PC-9 (cell line): ENCODE measurements around the gene CAMKMT. TPM values are rescaled to one million over a fixed set of nuclear protein-coding genes. Genes with fewer than 3 reads are reported as not detected.

ENCODE experiments used
- BruUV-seq: library from RNA; stranded (reverse); fragments of 400-500 nt; replicated peaks from 2 replicates; lab custom pipeline; 2021; lab: Mats Ljungman, UMichigan
- CTCF ChIA-PET: fragments of 300-600 bp; sonication (Branson Sonifier 250); formaldehyde crosslinking; loops from one replicate; lab custom pipeline; 2022; ENCODE audit warnings: antibody characterized with exemption; lab: Charles Lee
- POLR2A ChIA-PET: fragments of 300-600 bp; sonication (Branson Sonifier 250); formaldehyde crosslinking; loops from one replicate; lab custom pipeline; 2022; ENCODE audit warnings: antibody characterized with exemption; ENCODE audit not compliant: unreplicated experiment; lab: Charles Lee
- DNase-seq, 2 experiments: peaks; one replicate each; pipeline versions ENCODE4 v3.0.0 to v3.0.0-alpha.2; 2015 to 2022; ENCODE audit warnings: mixed read lengths in 1 of 2
- H2AFZ ChIP-seq: fragments of 200-600 bp; sonication (generic); 2 replicates; pipeline ENCODE4 v1.8.1; 2017; ENCODE audit warnings: antibody characterized with exemption
- H3F3A ChIP-seq: fragments of 200-600 bp; sonication (generic); 2 replicates; pipeline ENCODE4 v1.8.1; 2017; ENCODE audit warnings: antibody characterized with exemption, mild to moderate bottlenecking, low read depth; ENCODE audit not compliant: insufficient read depth
- H3K27ac ChIP-seq: fragments of 200-600 bp; sonication (generic); 2 replicates; pipeline ENCODE4 v1.6.1; 2016; ENCODE audit warnings: mixed run types
- H3K27me3 ChIP-seq: fragments of 200-600 bp; sonication (generic); 2 replicates; pipeline ENCODE4 v1.6.1; 2016; ENCODE audit warnings: low read depth, mixed run types; ENCODE audit not compliant: insufficient read depth
- H3K36me3 ChIP-seq: fragments of 200-600 bp; sonication (generic); 2 replicates; pipeline ENCODE4 v1.6.1; 2016; ENCODE audit warnings: low read depth, mixed run types
- H3K4me1 ChIP-seq: fragments of 200-600 bp; sonication (generic); replicated peaks from 2 replicates; pipeline ENCODE4 v1.6.1; 2016; ENCODE audit warnings: mixed run types; ENCODE audit not compliant: insufficient read depth
- H3K4me2 ChIP-seq: fragments of 200-600 bp; sonication (generic); 2 replicates; pipeline ENCODE4 v1.6.1; 2017; ENCODE audit warnings: mixed run types
- H3K4me3 ChIP-seq: fragments of 200-600 bp; sonication (generic); 2 replicates; pipeline ENCODE4 v1.6.1; 2016; ENCODE audit warnings: mixed run types
- H3K79me2 ChIP-seq: fragments of 200-600 bp; sonication (generic); 2 replicates; pipeline ENCODE4 v1.6.1; 2017; ENCODE audit warnings: low read depth, mixed run types
- H3K9me2 ChIP-seq: fragments of 200-600 bp; sonication (generic); 2 replicates; pipeline ENCODE4 v1.8.1; 2017; ENCODE audit warnings: mild to moderate bottlenecking; ENCODE audit not compliant: insufficient read depth
- H3K9me3 ChIP-seq: fragments of 200-600 bp; sonication (generic); 2 replicates; pipeline ENCODE4 v1.8.1; 2016; ENCODE audit warnings: low read depth; ENCODE audit not compliant: insufficient read depth
- H4K20me1 ChIP-seq: fragments of 200-600 bp; sonication (generic); 2 replicates; pipeline ENCODE4 v1.8.1; 2017; ENCODE audit not compliant: insufficient read depth
- EZH2 ChIP-seq: fragments of 200-600 bp; sonication (generic); IDR thresholded peaks from 2 replicates; pipeline ENCODE4 v1.8.0; 2017; ENCODE audit warnings: antibody characterized with exemption, low read depth
- intact Hi-C: fragments of 100-400 bp; cut with micrococcal nuclease; formaldehyde crosslinking; loops from one replicate; pipeline ENCODE4 v1.10.0; 2022; ENCODE audit not compliant: unreplicated experiment
- total RNA-seq: library from RNA; stranded (reverse); gene quantifications from 2 replicates; pipeline ENCODE4 v1.2.3, GENCODE V29; 2021
- TF ChIP-seq, protein P1 (sequence below): fragments of 200-600 bp; sonication (generic); conservative IDR thresholded peaks from 2 replicates; pipeline ENCODE4 v1.6.1; 2017; ENCODE audit warnings: mixed run types, antibody characterized with exemption, mild to moderate bottlenecking, moderate library complexity

The CAMKMT gene
- total RNA-seq, 1 experiment from 2014 or later: 17.9 TPM

GRCh38 chr2:44598330-44599119 is 236.8 kb downstream of the CAMKMT start:
- no peaks in the 10 kb centered on the region for H3K9me2 ChIP-seq
- no peaks in the 10 kb centered on the region for H3K36me3 ChIP-seq
- intact Hi-C loops: loop anchor here (2.0 to 5.0 kb wide), 2 partner anchors 50 to 116 kb away; no protein-coding TSS in a partner anchor
- no peaks in the 10 kb centered on the region for H3K27me3 ChIP-seq
- no peak for TF ChIP-seq EZH2
- TF ChIP-seq, protein P1, sequence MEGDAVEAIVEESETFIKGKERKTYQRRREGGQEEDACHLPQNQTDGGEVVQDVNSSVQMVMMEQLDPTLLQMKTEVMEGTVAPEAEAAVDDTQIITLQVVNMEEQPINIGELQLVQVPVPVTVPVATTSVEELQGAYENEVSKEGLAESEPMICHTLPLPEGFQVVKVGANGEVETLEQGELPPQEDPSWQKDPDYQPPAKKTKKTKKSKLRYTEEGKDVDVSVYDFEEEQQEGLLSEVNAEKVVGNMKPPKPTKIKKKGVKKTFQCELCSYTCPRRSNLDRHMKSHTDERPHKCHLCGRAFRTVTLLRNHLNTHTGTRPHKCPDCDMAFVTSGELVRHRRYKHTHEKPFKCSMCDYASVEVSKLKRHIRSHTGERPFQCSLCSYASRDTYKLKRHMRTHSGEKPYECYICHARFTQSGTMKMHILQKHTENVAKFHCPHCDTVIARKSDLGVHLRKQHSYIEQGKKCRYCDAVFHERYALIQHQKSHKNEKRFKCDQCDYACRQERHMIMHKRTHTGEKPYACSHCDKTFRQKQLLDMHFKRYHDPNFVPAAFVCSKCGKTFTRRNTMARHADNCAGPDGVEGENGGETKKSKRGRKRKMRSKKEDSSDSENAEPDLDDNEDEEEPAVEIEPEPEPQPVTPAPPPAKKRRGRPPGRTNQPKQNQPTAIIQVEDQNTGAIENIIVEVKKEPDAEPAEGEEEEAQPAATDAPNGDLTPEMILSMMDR: no peak
- POLR2A ChIA-PET: interaction anchor here (0.5 to 0.7 kb wide), 5 partner anchors 52 to 927 kb away, joined by 3 to 6 read pairs (median 3); no protein-coding TSS in a partner anchor
- peaks cover 26% of the 10 kb centered on the region for H3K4me1 ChIP-seq
- H3K4me2 ChIP-seq: peak overlapping the region; percentile 66
- no peaks in the 10 kb centered on the region for H3K9me3 ChIP-seq
- no TSS peak for BruUV-seq
- CTCF ChIA-PET: interaction anchor here (1.5 kb wide), 1 partner anchor 119 kb away, joined by 6 read pairs; no protein-coding TSS in a partner anchor
- peak overlapping the region; percentile 80 for H3K27ac ChIP-seq
- H3F3A ChIP-seq: peaks cover 20% of the 10 kb centered on the region
- no peak overlapping the region for H2AFZ ChIP-seq
- no peaks in the 10 kb centered on the region for H4K20me1 ChIP-seq
- peak overlapping the region; percentile 22; the same call in 1 of the 2 replicates for H3K4me3 ChIP-seq
- H3K79me2 ChIP-seq: no peaks in the 10 kb centered on the region
- DNase-seq: peak in 1 of 2 experiments; percentile 83

GRCh38 chr2:44599130-44599529 is 237.4 kb downstream of the CAMKMT start:
- ChIA-PET POLR2A (interaction anchor here (0.5 to 0.7 kb wide), 6 partner anchors 25 to 667 kb away, joined by 3 to 6 read pairs (median 4); no protein-coding TSS in a partner anchor), CTCF (interaction anchor here (1.5 kb wide), 1 partner anchor 120 kb away, joined by 6 read pairs; no protein-coding TSS in a partner anchor)
- H3K79me2 ChIP-seq: no peaks in the 10 kb centered on the region
- no peak overlapping the region for H2AFZ ChIP-seq
- H3K9me2 ChIP-seq: no peaks in the 10 kb centered on the region
- H3K36me3 ChIP-seq: no peaks in the 10 kb centered on the region
- H4K20me1 ChIP-seq: no peaks in the 10 kb centered on the region
- H3K27me3 ChIP-seq: no peaks in the 10 kb centered on the region
- intact Hi-C loops: loop anchor here (2.0 to 5.0 kb wide), 2 partner anchors 50 to 117 kb away; no protein-coding TSS in a partner anchor
- peak overlapping the region; percentile 22; the same call in 1 of the 2 replicates for H3K4me3 ChIP-seq
- DNase-seq: peak in 1 of 2 experiments; percentile 97
- peaks cover 20% of the 10 kb centered on the region for H3F3A ChIP-seq
- no peak for TF ChIP-seq EZH2
- TF ChIP-seq, protein P1: no peak
- H3K4me1 ChIP-seq: peaks cover 26% of the 10 kb centered on the region
- peak overlapping the region; percentile 66 for H3K4me2 ChIP-seq
- no TSS peak for BruUV-seq
- no peaks in the 10 kb centered on the region for H3K9me3 ChIP-seq
- peak overlapping the region; percentile 80 for H3K27ac ChIP-seq

DNA sequence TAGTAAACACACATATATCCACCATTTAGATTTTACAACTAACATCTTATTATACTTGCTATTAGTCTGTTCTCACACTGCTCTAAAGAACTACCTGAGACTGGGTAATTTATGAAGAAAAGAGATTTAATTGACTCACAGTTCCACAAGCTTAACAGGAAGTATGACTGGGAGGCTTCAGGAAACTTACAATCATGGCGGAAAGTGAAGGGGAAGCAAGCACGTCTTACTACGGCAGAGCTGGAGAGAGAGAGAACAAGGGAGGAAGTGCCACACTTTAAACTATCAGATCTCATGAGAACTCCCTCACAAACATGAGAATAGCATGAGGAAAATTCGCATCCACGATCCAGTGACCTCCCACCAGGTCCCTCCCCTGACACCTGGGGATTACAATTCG is 240.7 kb downstream of the CAMKMT start:
- ChIA-PET POLR2A (no interaction called here), CTCF (no interaction called here)
- intact Hi-C loops: no loop called here

More for the DNA sequence above, 240.7 kb downstream of the CAMKMT start:
- Histone ChIP-seq H3K9me3 (no peaks in the 10 kb centered on the region), H2AFZ (no peak overlapping the region), H3K4me1 (peaks cover 26% of the 10 kb centered on the region), H3K36me3 (no peaks in the 10 kb centered on the region), H3K27ac (no peak overlapping the region), H3K4me2 (no peak overlapping the region), H4K20me1 (no peaks in the 10 kb centered on the region), H3K27me3 (no peaks in the 10 kb centered on the region), H3F3A (peaks cover 20% of the 10 kb centered on the region), H3K9me2 (no peaks in the 10 kb centered on the region), H3K79me2 (no peaks in the 10 kb centered on the region), H3K4me3 (no peak overlapping the region)
- BruUV-seq: no TSS peak
- TF ChIP-seq, protein P1: no peak
- no peak for TF ChIP-seq EZH2
- DNase-seq: no peak
